OCI-LY7 (cell line): ENCODE measurements around the gene RHBDL2.

Experiments used
- EZH2phosphoT487 ChIP-seq: fragments of 200-600 bp; sonication (generic); IDR thresholded peaks from 2 replicates; pipeline ENCODE4 v1.6.1; 2018; ENCODE audit warnings: low read depth, borderline replicate concordance, mild to moderate bottlenecking, mixed run types, antibody characterized with exemption, low read length, moderate library complexity, mixed read lengths
- TF ChIP-seq, protein P1 (sequence below): fragments of 200-600 bp; sonication (generic); conservative IDR thresholded peaks from 2 replicates; pipeline ENCODE4 v1.5.1; 2014; ENCODE audit warnings: mild to moderate bottlenecking, antibody characterized with exemption, low read length, moderate library complexity, mixed read lengths

- TF ChIP-seq, protein P1, sequence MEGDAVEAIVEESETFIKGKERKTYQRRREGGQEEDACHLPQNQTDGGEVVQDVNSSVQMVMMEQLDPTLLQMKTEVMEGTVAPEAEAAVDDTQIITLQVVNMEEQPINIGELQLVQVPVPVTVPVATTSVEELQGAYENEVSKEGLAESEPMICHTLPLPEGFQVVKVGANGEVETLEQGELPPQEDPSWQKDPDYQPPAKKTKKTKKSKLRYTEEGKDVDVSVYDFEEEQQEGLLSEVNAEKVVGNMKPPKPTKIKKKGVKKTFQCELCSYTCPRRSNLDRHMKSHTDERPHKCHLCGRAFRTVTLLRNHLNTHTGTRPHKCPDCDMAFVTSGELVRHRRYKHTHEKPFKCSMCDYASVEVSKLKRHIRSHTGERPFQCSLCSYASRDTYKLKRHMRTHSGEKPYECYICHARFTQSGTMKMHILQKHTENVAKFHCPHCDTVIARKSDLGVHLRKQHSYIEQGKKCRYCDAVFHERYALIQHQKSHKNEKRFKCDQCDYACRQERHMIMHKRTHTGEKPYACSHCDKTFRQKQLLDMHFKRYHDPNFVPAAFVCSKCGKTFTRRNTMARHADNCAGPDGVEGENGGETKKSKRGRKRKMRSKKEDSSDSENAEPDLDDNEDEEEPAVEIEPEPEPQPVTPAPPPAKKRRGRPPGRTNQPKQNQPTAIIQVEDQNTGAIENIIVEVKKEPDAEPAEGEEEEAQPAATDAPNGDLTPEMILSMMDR, result no peak
- no peak for TF ChIP-seq EZH2phosphoT487
These were observed 23.1 kb downstream of the RHBDL2 start for GRCh38 chr1:38918568-38918967.
